Measurements from ENCODE around the gene IQCC.

The IQCC gene

DNA sequence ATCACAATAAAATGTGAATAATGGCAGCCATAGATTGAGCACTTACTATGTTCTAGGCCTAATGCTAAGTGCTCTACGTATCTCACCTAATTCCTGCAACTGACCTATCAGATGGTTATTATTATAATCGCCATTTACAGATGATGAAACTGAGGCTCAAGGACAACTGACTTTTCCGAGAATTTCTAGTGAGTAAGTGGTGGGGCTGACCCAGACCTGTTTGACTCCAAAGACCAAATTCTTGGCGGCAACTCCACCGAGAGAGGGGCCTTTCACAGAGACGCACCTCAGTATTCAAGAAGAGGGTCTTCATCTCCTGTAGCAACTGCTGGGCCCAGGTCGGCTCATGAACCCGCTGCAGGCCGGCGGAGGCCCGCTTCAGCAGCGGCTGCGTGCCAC is 16.1 kb downstream of the IQCC start:
- no peak for DNase-seq (ENCODE audit: insufficient read length, low spot score)
- TF ChIP-seq TAF1 (IDR thresholded peaks at IDR 0.05; ENCODE audit: low read depth, low read length) = no peak
- FAIRE-seq = peak; percentile 33

DNA sequence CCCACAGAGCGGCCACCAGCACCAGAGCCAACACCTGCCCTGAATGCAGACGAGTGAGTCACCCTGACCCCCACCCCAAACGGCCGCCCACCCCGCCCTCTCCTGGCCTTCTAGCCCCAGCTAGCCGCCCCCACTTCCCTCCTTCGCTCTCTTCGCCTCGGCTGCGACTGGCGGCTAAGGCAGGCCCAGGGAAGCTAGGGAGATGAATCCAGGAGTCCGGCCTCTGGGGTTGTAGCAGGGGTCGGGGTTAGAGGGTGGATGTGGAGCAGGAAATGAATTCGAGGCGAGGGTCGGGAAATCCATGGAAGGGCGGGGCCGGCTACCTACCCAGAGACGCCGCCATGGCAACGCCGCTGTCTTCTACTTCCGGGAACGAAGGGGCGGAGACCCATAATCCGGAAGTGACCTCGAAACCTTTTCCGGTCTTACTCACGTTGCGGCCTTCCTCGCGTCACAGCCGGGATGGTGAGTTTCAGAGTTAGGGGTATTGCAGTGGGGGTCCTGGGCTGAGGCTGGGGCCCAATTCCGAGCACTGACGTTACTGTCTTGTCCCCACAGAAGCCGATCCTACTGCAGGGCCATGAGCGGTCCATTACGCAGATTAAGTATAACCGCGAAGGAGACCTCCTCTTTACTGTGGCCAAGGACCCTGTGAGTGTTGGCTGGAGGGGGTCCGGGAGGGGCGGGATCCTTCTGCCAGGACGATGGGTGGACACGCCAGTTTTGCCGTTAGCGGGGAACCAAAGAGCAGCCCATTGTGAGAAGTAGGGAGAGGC is 16.7 kb downstream of the IQCC start, which contains the start of the genes EIF3I and TMEM234:
Gene EIF3I (plus strand): TSS at position 428 of the 776 bp plus-strand sequence. CDS start 35 bp downstream, at position 463.
Gene TMEM234 (minus strand): TSS at position 374 of the 776 bp plus-strand sequence. CDS start 31 bp downstream, at position 343.
- peak; percentile 95 for FAIRE-seq
- no peak for TF ChIP-seq POU2F2 (IDR thresholded peaks at IDR 0.05; ENCODE audit: low read depth, low read length)
- peak; percentile 90 for TF ChIP-seq POLR2AphosphoS5 (IDR thresholded peaks at IDR 0.05; ENCODE audit: low read depth, low read length)
- peak; percentile 25; the same call in 1 of the 2 replicates for TF ChIP-seq SPI1 (IDR thresholded peaks at IDR 0.05; ENCODE audit: low read depth, low read length)
- no peak for TF ChIP-seq PAX5 (IDR thresholded peaks at IDR 0.05; ENCODE audit: insufficient read depth, low read length, severe bottlenecking)
- TF ChIP-seq TAF1 (IDR thresholded peaks at IDR 0.05; ENCODE audit: low read depth, low read length) = peak; percentile 86
- TF ChIP-seq POLR2A (IDR thresholded peaks at IDR 0.05; ENCODE audit: low read depth, low read length) = peak; percentile 87
- DNase-seq (ENCODE audit: insufficient read length, low spot score) = peak; percentile 92

DNA sequence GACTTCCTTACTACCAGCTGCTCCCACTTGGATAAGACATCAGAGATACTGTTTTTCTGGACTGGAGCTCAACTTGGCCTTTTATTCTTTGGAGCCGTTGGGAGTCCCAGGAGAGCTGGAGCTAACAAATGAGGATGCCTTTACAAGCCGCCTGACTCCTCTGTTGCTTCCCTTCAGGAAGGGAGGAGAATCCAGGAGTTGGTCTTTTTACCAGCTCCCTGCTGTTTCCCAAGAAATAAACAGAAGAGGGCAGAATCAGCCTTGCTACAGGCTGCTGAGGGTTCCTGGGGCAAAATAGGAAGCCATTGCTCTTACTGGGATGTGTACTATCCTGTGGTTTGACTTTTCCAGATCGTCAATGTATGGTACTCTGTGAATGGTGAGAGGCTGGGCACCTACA is 18.2 kb downstream of the IQCC start:
- no peak for FAIRE-seq
- no peak for TF ChIP-seq POLR2A (IDR thresholded peaks at IDR 0.05; ENCODE audit: low read depth, low read length)
- TF ChIP-seq POLR2AphosphoS5 (IDR thresholded peaks at IDR 0.05; ENCODE audit: low read depth, low read length) = no peak
- TF ChIP-seq TAF1 (IDR thresholded peaks at IDR 0.05; ENCODE audit: low read depth, low read length) = no peak
- TF ChIP-seq POU2F2 (IDR thresholded peaks at IDR 0.05; ENCODE audit: low read depth, low read length) = no peak
- no peak for TF ChIP-seq SPI1 (IDR thresholded peaks at IDR 0.05; ENCODE audit: low read depth, low read length)
- TF ChIP-seq PAX5 (IDR thresholded peaks at IDR 0.05; ENCODE audit: insufficient read depth, low read length, severe bottlenecking) = no peak
- DNase-seq (ENCODE audit: insufficient read length, low spot score) = no peak

DNA sequence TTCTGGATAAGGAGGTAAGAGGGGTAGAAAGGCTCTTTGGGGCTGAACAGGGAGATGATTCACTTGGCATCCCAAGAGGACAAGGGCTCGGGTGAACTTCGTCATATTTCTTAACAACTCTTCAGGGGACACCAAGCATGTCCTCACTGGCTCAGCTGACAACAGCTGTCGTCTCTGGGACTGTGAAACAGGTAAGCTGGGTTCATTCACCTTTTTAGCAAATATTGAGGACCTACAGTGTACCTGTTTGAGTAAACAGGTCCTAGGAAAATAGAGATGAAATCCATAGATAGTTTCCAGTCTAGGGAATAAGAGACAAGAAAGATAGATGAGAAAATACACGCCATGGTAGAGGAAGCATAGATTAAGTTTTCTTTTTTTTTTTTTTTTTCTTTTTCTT is 18.8 kb downstream of the IQCC start:
- FAIRE-seq (no peak), DNase-seq (ENCODE audit: insufficient read length, low spot score) (no peak)
- TF ChIP-seq POLR2AphosphoS5 (IDR thresholded peaks at IDR 0.05; ENCODE audit: low read depth, low read length) (no peak), POU2F2 (IDR thresholded peaks at IDR 0.05; ENCODE audit: low read depth, low read length) (no peak), SPI1 (IDR thresholded peaks at IDR 0.05; ENCODE audit: low read depth, low read length) (no peak), POLR2A (IDR thresholded peaks at IDR 0.05; ENCODE audit: low read depth, low read length) (no peak), TAF1 (IDR thresholded peaks at IDR 0.05; ENCODE audit: low read depth, low read length) (no peak), PAX5 (IDR thresholded peaks at IDR 0.05; ENCODE audit: insufficient read depth, low read length, severe bottlenecking) (no peak)

DNA sequence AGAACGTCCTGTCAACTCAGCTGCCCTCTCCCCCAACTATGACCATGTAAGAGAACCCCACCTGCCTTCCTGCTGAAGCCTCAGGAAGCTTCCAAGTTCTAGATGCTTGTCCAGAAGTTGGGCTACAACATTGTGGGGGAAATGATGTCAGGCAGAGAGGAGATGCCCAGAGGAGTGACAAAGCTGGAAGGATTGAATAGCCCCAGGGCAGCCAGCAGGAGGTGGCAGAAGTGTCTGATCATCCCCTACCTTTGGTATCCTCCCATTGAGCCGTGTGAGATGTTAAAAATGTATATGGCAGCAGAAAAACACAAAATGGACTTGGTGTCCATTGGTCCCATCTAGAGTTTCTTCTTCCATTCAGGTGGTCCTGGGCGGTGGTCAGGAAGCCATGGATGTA is 23.3 kb downstream of the IQCC start:
- no peak for FAIRE-seq

DNA sequence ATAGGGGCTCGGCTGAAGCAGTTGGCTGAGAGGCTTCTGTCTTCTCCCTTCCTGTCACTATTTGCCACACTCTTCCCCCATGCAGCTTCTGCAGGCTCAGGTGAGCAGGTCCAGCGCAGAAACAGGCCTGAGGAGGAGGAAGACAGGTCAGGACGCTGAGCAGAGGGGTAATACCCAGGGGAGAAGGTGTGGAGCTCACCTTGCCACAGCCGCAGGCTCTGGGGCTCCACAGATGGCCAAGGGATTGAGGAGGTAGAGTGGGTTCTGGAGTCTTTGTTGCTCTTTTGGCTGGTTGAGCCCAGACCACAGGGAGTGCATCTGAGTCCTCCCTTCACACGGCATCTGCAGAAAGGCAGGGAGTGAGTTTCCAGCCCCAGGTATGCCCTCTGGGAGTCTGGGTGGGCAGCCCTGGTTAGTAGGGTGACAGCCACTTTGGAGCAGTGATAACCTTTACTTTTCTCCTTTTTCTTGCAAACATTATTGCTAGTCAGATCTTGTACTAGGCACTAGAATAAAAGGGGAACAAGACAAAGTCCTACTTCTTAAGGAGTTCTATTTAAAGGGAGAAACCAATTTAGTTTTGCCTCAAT is 26.5 kb downstream of the IQCC start:
- FAIRE-seq (no peak), DNase-seq (ENCODE audit: insufficient read length, low spot score) (no peak)
- no peak for TF ChIP-seq POU2F2 (IDR thresholded peaks at IDR 0.05; ENCODE audit: low read depth, low read length)
- TF ChIP-seq POLR2AphosphoS5 (IDR thresholded peaks at IDR 0.05; ENCODE audit: low read depth, low read length) = peak; percentile 72; the same call in 1 of the 2 replicates

More for the DNA sequence above, 23.3 kb downstream of the IQCC start:
- TF ChIP-seq POU2F2 (IDR thresholded peaks at IDR 0.05; ENCODE audit: low read depth, low read length) (no peak), SPI1 (IDR thresholded peaks at IDR 0.05; ENCODE audit: low read depth, low read length) (no peak), TAF1 (IDR thresholded peaks at IDR 0.05; ENCODE audit: low read depth, low read length) (no peak), PAX5 (IDR thresholded peaks at IDR 0.05; ENCODE audit: insufficient read depth, low read length, severe bottlenecking) (no peak), POLR2A (IDR thresholded peaks at IDR 0.05; ENCODE audit: low read depth, low read length) (no peak), POLR2AphosphoS5 (IDR thresholded peaks at IDR 0.05; ENCODE audit: low read depth, low read length) (no peak; the same call in 1 of the 2 replicates)
- no peak for DNase-seq (ENCODE audit: insufficient read length, low spot score)

DNA sequence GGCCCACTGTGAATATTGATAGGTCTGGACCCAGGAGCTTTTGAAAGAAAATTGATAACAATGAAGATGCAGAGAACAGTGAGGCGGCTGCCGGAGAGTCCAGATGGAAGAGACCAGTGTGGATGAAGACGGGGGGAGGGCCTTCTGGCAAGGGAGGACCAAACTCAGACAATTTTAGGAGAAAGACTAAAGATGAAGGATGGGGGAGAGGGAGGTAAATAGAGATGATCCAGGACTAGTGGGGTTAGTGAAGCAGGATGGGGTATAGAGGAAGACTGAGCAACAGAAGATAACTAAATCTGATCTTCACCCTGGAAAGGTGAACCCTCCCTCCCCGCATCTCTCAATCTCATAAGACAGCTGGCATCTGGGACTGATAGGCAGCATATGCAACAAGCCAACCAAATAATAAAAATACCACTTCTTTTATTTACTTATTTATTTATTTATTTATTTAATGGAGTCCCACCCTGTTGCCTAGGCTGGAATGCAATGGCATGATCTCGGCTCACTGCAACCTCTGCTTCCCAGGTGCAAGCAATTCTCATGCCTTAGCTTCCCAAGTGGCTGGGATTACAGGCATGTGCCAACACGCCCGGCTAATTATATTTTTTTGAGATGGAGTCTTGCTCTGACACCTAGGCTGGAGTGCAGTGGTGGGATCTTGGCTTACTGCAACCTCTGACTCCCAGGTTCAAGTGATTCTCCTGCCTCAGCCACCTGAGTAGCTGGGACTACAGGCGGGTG is 27.3 kb downstream of the IQCC start:
- no peak for DNase-seq (ENCODE audit: insufficient read length, low spot score)
- no peak for TF ChIP-seq POLR2A (IDR thresholded peaks at IDR 0.05; ENCODE audit: low read depth, low read length)
- no peak for TF ChIP-seq PAX5 (IDR thresholded peaks at IDR 0.05; ENCODE audit: insufficient read depth, low read length, severe bottlenecking)
- no peak for TF ChIP-seq TAF1 (IDR thresholded peaks at IDR 0.05; ENCODE audit: low read depth, low read length)
- TF ChIP-seq SPI1 (IDR thresholded peaks at IDR 0.05; ENCODE audit: low read depth, low read length) = no peak
- TF ChIP-seq POLR2AphosphoS5 (IDR thresholded peaks at IDR 0.05; ENCODE audit: low read depth, low read length) = 0 out of 2 replicates have a peak, but pooled peaks have one; percentile 32
- TF ChIP-seq POU2F2 (IDR thresholded peaks at IDR 0.05; ENCODE audit: low read depth, low read length) = no peak
- FAIRE-seq = no peak

DNA sequence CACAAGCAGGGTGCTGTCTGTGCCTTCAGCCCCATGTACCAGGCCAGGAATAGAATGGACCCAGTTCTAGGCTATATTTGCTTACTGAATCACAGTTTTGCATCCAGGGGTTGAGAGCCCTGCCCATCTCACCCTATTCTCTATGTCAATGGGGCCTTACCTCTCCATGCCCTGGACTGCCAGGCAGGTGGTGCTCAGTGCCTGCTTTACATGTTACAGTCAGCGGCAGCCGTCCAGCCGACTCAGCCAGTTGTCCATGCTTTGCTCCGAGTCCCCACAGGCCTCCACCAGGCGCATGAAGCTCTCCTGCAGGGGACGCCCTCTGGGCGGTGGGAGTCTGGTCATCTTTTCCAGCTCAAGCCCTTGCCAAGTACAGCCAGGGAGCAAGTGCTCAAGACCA is 29.3 kb downstream of the IQCC start:
- DNase-seq (ENCODE audit: insufficient read length, low spot score) (no peak), FAIRE-seq (no peak)
- no peak for TF ChIP-seq POLR2A (IDR thresholded peaks at IDR 0.05; ENCODE audit: low read depth, low read length)
- no peak for TF ChIP-seq POLR2AphosphoS5 (IDR thresholded peaks at IDR 0.05; ENCODE audit: low read depth, low read length)
- no peak for TF ChIP-seq TAF1 (IDR thresholded peaks at IDR 0.05; ENCODE audit: low read depth, low read length)
- no peak for TF ChIP-seq PAX5 (IDR thresholded peaks at IDR 0.05; ENCODE audit: insufficient read depth, low read length, severe bottlenecking)

DNA sequence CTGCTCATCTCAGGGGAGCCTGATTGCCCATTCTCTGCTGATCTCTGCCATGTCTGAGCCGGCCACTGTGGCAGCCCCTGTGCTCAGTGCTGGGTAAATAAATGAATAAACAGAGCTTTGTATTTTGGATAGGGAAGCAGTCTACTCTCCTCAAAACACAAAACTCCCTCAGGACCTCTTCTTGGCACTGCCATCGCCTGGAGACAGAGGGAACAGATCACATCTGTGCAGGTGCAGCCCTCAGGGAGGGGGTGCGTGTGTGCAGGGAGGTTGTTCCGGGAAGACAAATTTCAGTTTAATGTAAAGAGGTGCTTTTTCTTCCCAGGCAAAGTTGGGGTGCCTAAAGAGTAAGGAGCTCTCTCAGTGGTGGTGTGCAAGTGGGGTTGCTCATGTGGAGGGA is 33.9 kb downstream of the IQCC start:
- TF ChIP-seq POU2F2 (IDR thresholded peaks at IDR 0.05; ENCODE audit: low read depth, low read length) (no peak), TAF1 (IDR thresholded peaks at IDR 0.05; ENCODE audit: low read depth, low read length) (no peak), POLR2AphosphoS5 (IDR thresholded peaks at IDR 0.05; ENCODE audit: low read depth, low read length) (no peak), SPI1 (IDR thresholded peaks at IDR 0.05; ENCODE audit: low read depth, low read length) (no peak), POLR2A (IDR thresholded peaks at IDR 0.05; ENCODE audit: low read depth, low read length) (no peak), PAX5 (IDR thresholded peaks at IDR 0.05; ENCODE audit: insufficient read depth, low read length, severe bottlenecking) (no peak)
- DNase-seq (ENCODE audit: insufficient read length, low spot score) (no peak), FAIRE-seq (no peak)
